Fibroblast of gingiva (primary cell): Measurements from ENCODE around the gene SMYD3.

ENCODE experiments used
- DNase-seq: peaks from one replicate; pipeline ENCODE4 v3.0.0-alpha.2; 2011; ENCODE audit warnings: low read depth

The SMYD3 gene

GRCh38 chr1:245871191-245871590 lies 635.9 kb downstream of the SMYD3 start:
- no peak for DNase-seq

- DNase-seq: peak; percentile 32
These were observed 636.4 kb downstream of the SMYD3 start for GRCh38 chr1:245870698-245871097.

- DNase-seq: no peak
These were observed 637.2 kb downstream of the SMYD3 start for GRCh38 chr1:245869847-245870246.

GRCh38 chr1:245867738-245868137 lies 639.3 kb downstream of the SMYD3 start:
- DNase-seq: no peak

- no peak for DNase-seq
These were observed 642.2 kb downstream of the SMYD3 start for GRCh38 chr1:245864872-245865271.

GRCh38 chr1:245863566-245864184 lies 643.4 kb downstream of the SMYD3 start:
- DNase-seq: no peak

- DNase-seq: no peak
These were observed 644.1 kb downstream of the SMYD3 start for GRCh38 chr1:245862812-245863540.

- peak; percentile 82 for DNase-seq
These were observed 646.2 kb downstream of the SMYD3 start for GRCh38 chr1:245860657-245861544.

GRCh38 chr1:245859493-245860114 lies 647.5 kb downstream of the SMYD3 start:
- no peak for DNase-seq

GRCh38 chr1:245858722-245859492 lies 648.2 kb downstream of the SMYD3 start:
- no peak for DNase-seq

- DNase-seq: no peak
These were observed 648.9 kb downstream of the SMYD3 start for GRCh38 chr1:245858022-245858721.

- DNase-seq: no peak
These were observed 650.0 kb downstream of the SMYD3 start for GRCh38 chr1:245856944-245857531.

GRCh38 chr1:245855846-245856730 lies 651.0 kb downstream of the SMYD3 start:
- no peak for DNase-seq

- DNase-seq: no peak
These were observed 653.8 kb downstream of the SMYD3 start for GRCh38 chr1:245853291-245853690.

GRCh38 chr1:245843101-245843500 lies 664.0 kb downstream of the SMYD3 start:
- DNase-seq: no peak

- DNase-seq: no peak
These were observed 665.0 kb downstream of the SMYD3 start for GRCh38 chr1:245842106-245842505.

- no peak for DNase-seq
These were observed 666.1 kb downstream of the SMYD3 start for GRCh38 chr1:245840971-245841370.

GRCh38 chr1:245837718-245838117 lies 669.4 kb downstream of the SMYD3 start:
- DNase-seq: no peak

- DNase-seq: peak; percentile 9
These were observed 671.7 kb downstream of the SMYD3 start for GRCh38 chr1:245835386-245835785.
